ENCODE results near the gene ZDHHC3.

The ZDHHC3 gene

DNA sequence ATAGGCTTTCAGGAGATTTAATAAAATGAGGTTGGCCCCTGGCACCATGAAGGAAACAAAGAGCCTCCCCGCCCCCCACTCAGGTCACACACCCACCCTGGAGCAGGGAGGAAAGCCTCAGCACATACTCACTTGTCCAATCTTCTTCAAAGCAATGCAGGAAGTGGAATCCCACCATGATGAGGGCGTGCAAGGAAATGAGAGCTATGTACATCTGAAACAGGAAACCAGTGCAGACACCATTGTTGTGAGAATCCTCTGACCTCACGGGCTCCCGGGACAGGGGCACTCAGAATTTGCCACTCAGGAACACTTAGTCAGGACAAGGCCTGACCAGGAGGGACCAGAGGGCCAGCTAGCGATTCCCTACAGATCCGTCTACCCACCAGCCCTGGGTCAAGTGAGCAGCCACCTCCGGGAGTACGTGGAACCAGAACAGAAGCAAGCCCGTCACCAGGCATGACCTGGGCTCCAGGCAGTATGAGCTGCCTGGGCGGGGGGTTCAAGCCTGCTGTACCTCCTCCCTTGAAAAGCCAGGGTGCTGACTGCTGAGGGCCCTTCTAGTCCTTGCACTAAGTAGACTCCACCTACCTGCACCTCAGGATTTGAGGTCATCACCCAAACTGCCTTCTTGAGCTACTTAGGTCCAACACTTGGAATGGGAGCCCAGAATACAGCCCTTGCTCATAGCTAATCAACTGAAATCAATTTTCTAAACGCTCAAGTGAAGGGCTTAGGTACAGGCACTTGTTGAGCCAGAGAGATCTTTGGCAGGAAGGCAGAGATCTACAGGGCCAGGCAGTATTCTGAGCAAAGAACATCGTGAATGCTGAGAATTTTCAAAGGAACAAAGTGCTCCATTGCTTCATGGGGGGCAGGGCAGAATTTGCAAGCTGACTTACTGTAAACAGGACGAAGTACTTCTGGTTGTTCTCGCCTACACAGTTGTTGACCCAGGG, 42.7 kb downstream of the ZDHHC3 start:
- no peak for DNase-seq (ENCODE audit: low read depth, low spot score)
- no peak overlapping the region for H3K4me3 ChIP-seq (ENCODE audit: low read depth, low read length)
- in situ Hi-C loops (cut with HindIII; ENCODE audit: low sequenced_read_pairs) = no loop called here
- TF ChIP-seq, protein P1, sequence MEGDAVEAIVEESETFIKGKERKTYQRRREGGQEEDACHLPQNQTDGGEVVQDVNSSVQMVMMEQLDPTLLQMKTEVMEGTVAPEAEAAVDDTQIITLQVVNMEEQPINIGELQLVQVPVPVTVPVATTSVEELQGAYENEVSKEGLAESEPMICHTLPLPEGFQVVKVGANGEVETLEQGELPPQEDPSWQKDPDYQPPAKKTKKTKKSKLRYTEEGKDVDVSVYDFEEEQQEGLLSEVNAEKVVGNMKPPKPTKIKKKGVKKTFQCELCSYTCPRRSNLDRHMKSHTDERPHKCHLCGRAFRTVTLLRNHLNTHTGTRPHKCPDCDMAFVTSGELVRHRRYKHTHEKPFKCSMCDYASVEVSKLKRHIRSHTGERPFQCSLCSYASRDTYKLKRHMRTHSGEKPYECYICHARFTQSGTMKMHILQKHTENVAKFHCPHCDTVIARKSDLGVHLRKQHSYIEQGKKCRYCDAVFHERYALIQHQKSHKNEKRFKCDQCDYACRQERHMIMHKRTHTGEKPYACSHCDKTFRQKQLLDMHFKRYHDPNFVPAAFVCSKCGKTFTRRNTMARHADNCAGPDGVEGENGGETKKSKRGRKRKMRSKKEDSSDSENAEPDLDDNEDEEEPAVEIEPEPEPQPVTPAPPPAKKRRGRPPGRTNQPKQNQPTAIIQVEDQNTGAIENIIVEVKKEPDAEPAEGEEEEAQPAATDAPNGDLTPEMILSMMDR (IDR thresholded peaks at IDR 0.05; ENCODE audit: low read depth, low read length) = no peak

DNA sequence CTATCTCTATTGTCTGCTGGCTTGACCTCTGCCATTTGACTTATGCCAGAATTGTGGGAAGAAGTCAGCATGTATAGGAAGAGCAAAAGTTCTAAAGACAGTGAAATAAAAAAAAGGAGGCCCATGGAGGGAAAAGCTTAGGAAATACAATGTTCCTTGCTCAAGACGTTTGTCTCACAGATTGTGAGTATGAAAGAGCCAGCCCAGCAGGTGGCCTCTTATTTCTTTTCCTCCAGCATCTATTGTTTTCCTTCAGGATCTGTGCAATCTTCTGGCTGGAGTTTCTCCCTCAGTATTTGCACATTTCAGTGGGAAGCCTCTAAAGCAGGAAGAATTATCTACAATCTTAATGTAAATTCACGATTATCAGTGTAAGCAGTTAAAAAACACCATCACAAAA, 43.7 kb downstream of the ZDHHC3 start:
- in situ Hi-C loops (cut with HindIII; ENCODE audit: low sequenced_read_pairs) = no loop called here
- TF ChIP-seq, protein P1 (IDR thresholded peaks at IDR 0.05; ENCODE audit: low read depth, low read length) = no peak

DNA sequence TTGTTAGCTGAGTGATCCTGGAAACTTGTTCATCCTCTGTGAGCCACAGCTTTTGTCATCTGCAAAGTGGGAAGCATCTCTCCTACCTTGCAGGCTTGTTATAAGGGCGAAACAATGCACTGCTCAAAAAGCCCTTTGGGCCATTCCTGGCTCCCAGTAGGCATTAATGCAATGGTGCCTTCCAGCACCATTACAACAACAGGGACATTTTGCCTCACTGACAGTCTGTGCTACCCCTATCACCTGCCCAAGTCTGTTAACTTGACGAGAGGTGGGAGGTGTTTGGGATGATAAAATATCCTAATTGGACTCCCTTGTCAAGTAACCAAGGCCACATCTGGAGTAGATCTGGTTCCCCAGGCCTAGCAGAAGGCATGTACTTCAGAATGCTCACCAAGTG, 44.2 kb downstream of the ZDHHC3 start:
- TF ChIP-seq, protein P1 (IDR thresholded peaks at IDR 0.05; ENCODE audit: low read depth, low read length) = no peak
- no peak for DNase-seq (ENCODE audit: low read depth, low spot score)
- in situ Hi-C loops (cut with HindIII; ENCODE audit: low sequenced_read_pairs) = no loop called here
- no peak overlapping the region for H3K4me3 ChIP-seq (ENCODE audit: low read depth, low read length)

More for the DNA sequence above, 43.7 kb downstream of the ZDHHC3 start:
- DNase-seq (ENCODE audit: low read depth, low spot score) = no peak
- H3K4me3 ChIP-seq (ENCODE audit: low read depth, low read length) = no peak overlapping the region

DNA sequence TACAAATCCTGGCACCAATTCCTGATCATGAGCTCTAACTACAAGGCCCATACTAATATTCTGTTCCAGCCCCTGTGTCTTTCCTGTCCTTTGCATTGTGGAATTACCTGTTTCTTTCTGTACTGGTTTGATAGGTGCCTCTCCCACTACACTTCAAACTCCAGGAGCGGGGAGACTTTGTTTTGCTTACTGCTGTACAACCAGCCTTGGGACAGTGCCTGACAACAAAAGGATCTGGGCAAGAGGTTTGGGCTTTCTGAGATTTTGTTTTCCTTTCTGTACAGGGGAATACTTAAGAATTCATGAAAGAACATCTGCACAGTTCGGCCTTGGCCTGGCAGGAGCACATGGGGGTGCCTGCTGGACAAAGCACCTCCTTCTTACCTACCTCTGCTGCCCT, 45.1 kb downstream of the ZDHHC3 start:
- DNase-seq (ENCODE audit: low read depth, low spot score) = no peak
- TF ChIP-seq, protein P1 (IDR thresholded peaks at IDR 0.05; ENCODE audit: low read depth, low read length) = no peak
- no peak overlapping the region for H3K4me3 ChIP-seq (ENCODE audit: low read depth, low read length)
- in situ Hi-C loops (cut with HindIII; ENCODE audit: low sequenced_read_pairs) = no loop called here

DNA sequence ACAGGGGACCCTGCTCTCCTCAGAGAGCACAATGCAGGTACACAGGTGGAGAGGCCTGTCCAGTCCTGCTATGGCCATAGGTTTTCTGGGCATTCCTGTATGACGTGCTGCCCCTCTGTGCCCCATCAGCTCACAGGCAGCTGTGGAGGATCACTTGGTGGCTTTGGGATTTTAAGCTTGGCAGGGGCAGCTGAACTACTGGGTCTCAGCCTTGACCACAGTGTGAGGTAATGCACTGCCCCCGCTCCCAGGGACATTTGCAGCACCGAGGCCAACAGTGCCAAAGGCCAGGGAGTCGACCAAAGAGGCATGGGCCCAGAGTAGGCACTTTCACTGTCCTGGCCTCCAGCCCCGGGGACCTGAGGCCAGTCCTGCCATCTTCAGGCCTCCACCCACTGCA, 46.2 kb downstream of the ZDHHC3 start:
- in situ Hi-C loops (cut with HindIII; ENCODE audit: low sequenced_read_pairs) = no loop called here
- DNase-seq (ENCODE audit: low read depth, low spot score) = no peak
- H3K4me3 ChIP-seq (ENCODE audit: low read depth, low read length) = no peak overlapping the region
- TF ChIP-seq, protein P1 (IDR thresholded peaks at IDR 0.05; ENCODE audit: low read depth, low read length) = no peak

DNA sequence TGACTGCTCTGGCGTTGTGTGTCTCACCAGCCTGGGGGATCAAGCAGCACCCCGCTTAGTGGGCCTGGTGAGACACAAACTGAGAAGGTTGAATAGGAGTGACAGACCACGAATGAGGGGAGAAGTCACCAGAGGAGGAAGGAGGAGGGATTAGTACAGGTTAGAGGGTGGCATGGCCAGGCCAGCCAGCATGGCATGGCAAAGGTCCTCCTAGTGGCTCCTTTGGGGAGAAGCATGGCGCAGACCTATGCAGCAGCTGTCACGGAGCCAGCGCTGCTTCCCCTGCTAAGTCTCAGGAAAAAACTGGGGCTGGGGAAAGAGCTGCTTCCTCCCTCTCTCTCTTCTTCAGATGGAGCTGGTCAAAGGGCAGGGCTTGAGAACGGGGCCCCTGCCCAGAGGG, 48.6 kb downstream of the ZDHHC3 start:
- TF ChIP-seq, protein P1 (IDR thresholded peaks at IDR 0.05; ENCODE audit: low read depth, low read length) = no peak
- in situ Hi-C loops (cut with HindIII; ENCODE audit: low sequenced_read_pairs) = no loop called here
- H3K4me3 ChIP-seq (ENCODE audit: low read depth, low read length) = no peak overlapping the region
- DNase-seq (ENCODE audit: low read depth, low spot score) = no peak
